Heart right ventricle (tissue), 16 donors: ENCODE results near the gene DGKB. TPM values are rescaled to one million over a fixed set of nuclear protein-coding genes. Genes with fewer than 3 reads are reported as not detected.

Source experiments
- ATAC-seq, 8 donors: fragments of 200-7000 bp; cut with Tn5 transposase; one replicate each; pipeline ENCODE4 v1.9.1; 2020; ENCODE audit warnings: mild to moderate bottlenecking in 8 of 8, moderate library complexity in 8 of 8, moderate number of reproducible peaks in 1 of 8
- DNase-seq, 2 donors: peaks; one replicate each; pipeline ENCODE4 v3.0.0-alpha.2; 2020
- H3K27ac ChIP-seq, 10 donors: fragments of 200-600 bp; sonication (generic) in 2 of 10; one replicate each; pipeline versions ENCODE4 v1.5.0 to v1.8.0; 2020 to 2022; ENCODE audit warnings: mild to moderate bottlenecking in 3 of 10
- H3K27me3 ChIP-seq, 7 donors: fragments of 200-600 bp; one replicate each; pipeline ENCODE4 v1.8.0; 2021 to 2022; ENCODE audit warnings: mild to moderate bottlenecking in 2 of 7
- H3K36me3 ChIP-seq, 9 donors: fragments of 200-600 bp; sonication (generic) in 1 of 9; one replicate each; pipeline versions ENCODE4 v1.5.0 to v1.8.0; 2020 to 2022; ENCODE audit warnings: mild to moderate bottlenecking in 2 of 9
- H3K4me1 ChIP-seq, 9 donors: fragments of 200-600 bp; sonication (generic) in 1 of 9; one replicate each; pipeline versions ENCODE4 v1.5.0 to v1.8.0; 2020 to 2022; ENCODE audit warnings: mild to moderate bottlenecking in 4 of 9
- H3K4me3 ChIP-seq, 10 donors: fragments of 200-600 bp; sonication (generic) in 2 of 10; one replicate each; pipeline versions ENCODE4 v1.5.0 to v1.8.0; 2020 to 2022; ENCODE audit warnings: mild to moderate bottlenecking in 7 of 10, moderate library complexity in 2 of 10
- H3K9me3 ChIP-seq, 11 donors: fragments of 200-600 bp in 10 of 11; sonication (generic) in 2 of 11; one replicate each; pipeline versions ENCODE4 v1.5.0 to v1.8.0; 2013 to 2022; ENCODE audit warnings: mild to moderate bottlenecking in 2 of 11, control low read depth in 1 of 11, moderate library complexity in 1 of 11
- CTCF ChIP-seq, 9 donors: fragments of 200-600 bp; sonication (generic) in 2 of 9; IDR thresholded peaks; one replicate each; pipeline versions ENCODE4 v1.5.0 to v1.8.0; 2021 to 2022; ENCODE audit warnings: antibody characterized with exemption in 9 of 9, mild to moderate bottlenecking in 5 of 9, moderate library complexity in 1 of 9
- WGBS, 2 donors: extraction: QIAGEN DNeasy Blood & Tissue Kit; methylation state at CpG; one replicate each; pipeline ENCODE4 v1.1.7; 2013; ENCODE audit warnings: inconsistent platforms in 1 of 2; 5-methylcytosine and 5-hydroxymethylcytosine counted together
- intact Hi-C, 10 donors: fragments of 100-400 bp; cut with DNase I; formaldehyde crosslinking; loops; one replicate each; pipeline versions ENCODE4 v1.11.1 to v1.14.2; 2022
- polyA plus RNA-seq, 2 donors: library from polyadenylated mRNA; stranded (reverse); fragments of 200-250 nt; gene quantifications; one replicate each; pipeline ENCODE4 v1.2.3, GENCODE V29; 2013
- total RNA-seq, 10 donors: library from RNA; stranded (reverse); fragmentation: NEBNext Ultra II Directional in 3 of 10; extraction: Animal tissue kit (Norgen Biotek cat#: 25700) in 3 of 10; gene quantifications; one replicate each; pipeline versions ENCODE4 v1.2.1 to v1.2.4, GENCODE V29; 2021 to 2023
- donor health status: Arrhythmogenic right ventricular cardiomyopathy.
- donor health status: ischemic (EF 13 %, LVEDD 7.1; RV severe dilation, severe dysfunction).
- donor health status: healthy with polysubstance abuse.
- donor health status: DM: no; HTN: yes; CAD: no.
- donor health status: DM: no; HTN: no; CAD: no.
- donor health status: ischemic (EF 25% LVEDD 6.9; RV normal size, moderate dysfunction).
- donor health status: ischemic (EF 25% LVEDD 5.7; RV mildly dilated, moderate dysfunction).
- donor health status: healthy.
- donor health status: DM: yes; HTN: yes; CAD: no.
- donor health status: Ischemic cardiomyopathy.
- donor health status: ischemic (EF 35%, LVEDD 5.7; RV mildly dilated, moderate dysfunction).
- donor health status: nonischemic (EF 11% LVEDD 7.7; RV severe dilation, severe dysfunction).
- donor health status: DM: yes; HTN: yes; CAD: no.
- donor health status: PGD.
- donor health status: ischemic (EF 29% LVEDD 5.4; RV normal size, mild dysfunction).
- donor health status: nonischemic (EF 23%, LVEDD 6.1; RV moderate dilation, normal function).

Gene DGKB
- total and polyA plus RNA-seq, 12 donors: under 0.01 to 1.2 (median 0.77) TPM

- H3K27ac ChIP-seq: no peak overlapping the region
- H3K4me3 ChIP-seq: no peak overlapping the region
- no peak for TF ChIP-seq CTCF (IDR thresholded peaks at IDR 0.05)
- WGBS, 2 donors: 73 to 75% methylated on average over 5 of the region's 5 CpGs
- DNase-seq (no peak), ATAC-seq (no peak)
- H3K4me1 ChIP-seq: no peaks in the 10 kb centered on the region
- H3K9me3 ChIP-seq: no peaks in the 10 kb centered on the region
- no peaks in the 10 kb centered on the region for H3K27me3 ChIP-seq
- H3K36me3 ChIP-seq: no peaks in the 10 kb centered on the region
- intact Hi-C loops: no loop called here
Measured at GRCh38 chr7:14389181-14389591, 513.4 kb downstream of the DGKB start.

- no peaks in the 10 kb centered on the region for H3K9me3 ChIP-seq
- WGBS, 2 donors: 80 to 89% methylated on average over 3 of the region's 3 CpGs
- ATAC-seq: no peak
- no peak for TF ChIP-seq CTCF (IDR thresholded peaks at IDR 0.05)
- no peaks in the 10 kb centered on the region for H3K4me1 ChIP-seq
- no peak for DNase-seq
- H3K4me3 ChIP-seq: no peak overlapping the region
- intact Hi-C loops: no loop called here
- no peak overlapping the region for H3K27ac ChIP-seq
- H3K36me3 ChIP-seq: no peaks in the 10 kb centered on the region
- H3K27me3 ChIP-seq: no peaks in the 10 kb centered on the region
Measured at GRCh38 chr7:14385074-14385473, 517.5 kb downstream of the DGKB start.

GRCh38 chr7:14381936-14382335 is 520.6 kb downstream of the DGKB start:
- Histone ChIP-seq H3K4me1 (peaks cover 0 to 10% (median 6%) of the 10 kb centered on the region in 9 donors), H3K9me3 (no peaks in the 10 kb centered on the region), H3K36me3 (no peaks in the 10 kb centered on the region), H3K4me3 (no peak overlapping the region), H3K27ac (no peak overlapping the region), H3K27me3 (no peaks in the 10 kb centered on the region)
- 91 to 93% methylated on average over 3 of the region's 3 CpGs for WGBS, 2 donors
- TF ChIP-seq CTCF (IDR thresholded peaks at IDR 0.05): no peak
- intact Hi-C loops: no loop called here
- ATAC-seq (no peak), DNase-seq (no peak)

DNA sequence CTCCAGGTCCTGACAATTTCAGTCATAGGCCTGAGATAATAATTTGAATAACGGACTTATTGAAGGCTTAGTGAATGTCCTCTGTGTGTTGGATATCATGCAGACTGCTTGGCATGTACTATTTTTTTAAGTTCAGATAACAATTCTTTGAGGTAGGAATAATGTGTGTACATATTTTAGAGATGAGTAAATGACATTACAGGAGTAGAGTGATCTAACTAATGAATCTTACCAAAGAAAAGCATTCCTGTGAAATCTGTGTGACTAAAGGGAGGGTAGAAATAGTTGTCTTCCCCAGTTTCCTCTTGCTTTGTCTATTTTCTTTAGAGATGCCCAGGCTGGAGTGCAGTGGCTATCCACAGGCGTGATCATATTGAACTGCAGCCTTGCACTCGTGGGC is 521.2 kb downstream of the DGKB start:
- WGBS, 2 donors: 74 to 76% methylated on average over 3 of the region's 3 CpGs
- no peaks in the 10 kb centered on the region for H3K36me3 ChIP-seq
- ATAC-seq: no peak

More for the DNA sequence above, 521.2 kb downstream of the DGKB start:
- H3K9me3 ChIP-seq: no peaks in the 10 kb centered on the region
- TF ChIP-seq CTCF (IDR thresholded peaks at IDR 0.05): no peak
- no peak overlapping the region for H3K4me3 ChIP-seq
- no peaks in the 10 kb centered on the region for H3K27me3 ChIP-seq
- DNase-seq: no peak
- peaks cover 0 to 10% (median 6%) of the 10 kb centered on the region in 9 donors for H3K4me1 ChIP-seq
- intact Hi-C loops: no loop called here
- no peak overlapping the region for H3K27ac ChIP-seq
